Tibial artery (tissue), 4 donors: ENCODE results near the gene PIP4K2C.
A peak's percentile ranks its signal among the peaks of the same experiment; 100 is the strongest.

Experiments
- DNase-seq, 2 donors: peaks; one replicate each; pipeline ENCODE4 v3.0.0-alpha.2; 2019
- H3K27ac ChIP-seq, 2 donors: fragments of 200-600 bp; sonication (generic) in 1 of 2; 1 replicate in 1 of 2; 2 replicates in 1 of 2; pipeline ENCODE4 v1.5.1; 2018 to 2019; ENCODE audit warnings: mild to moderate bottlenecking in 1 of 2
- H3K27me3 ChIP-seq, 2 donors: fragments of 200-600 bp; sonication (generic) in 1 of 2; one replicate each; pipeline versions ENCODE4 v1.5.1 to v1.6.0; 2016 to 2019
- H3K36me3 ChIP-seq, 3 donors: fragments of 200-600 bp; sonication (generic) in 2 of 3; one replicate each; pipeline ENCODE4 v1.5.1; 2016 to 2019; ENCODE audit warnings: mild to moderate bottlenecking in 2 of 3
- H3K4me1 ChIP-seq, 4 donors: fragments of 200-600 bp; sonication (generic) in 2 of 4; 1 replicate in 3 of 4; 2 replicates in 1 of 4; pipeline ENCODE4 v1.5.1; 2016 to 2019
- H3K4me3 ChIP-seq, 2 donors: fragments of 200-600 bp; sonication (generic) in 1 of 2; 1 replicate in 1 of 2; 2 replicates in 1 of 2; pipeline ENCODE4 v1.5.1; 2018 to 2019; ENCODE audit warnings: mild to moderate bottlenecking in 2 of 2
- H3K9me3 ChIP-seq, 3 donors: fragments of 200-600 bp; sonication (generic) in 1 of 3; one replicate each; pipeline ENCODE4 v1.5.1; 2016 to 2019
- CTCF ChIP-seq, 2 experiments: fragments of 200-600 bp in 1 of 2; fragments of 450-650 bp in 1 of 2; IDR thresholded peaks; one replicate each; pipeline ENCODE4 v1.5.1; 2017 to 2019; ENCODE audit warnings: antibody characterized with exemption in 2 of 2, mild to moderate bottlenecking in 1 of 2, moderate library complexity in 1 of 2
- intact Hi-C: fragments of 100-400 bp; cut with DNase I; formaldehyde crosslinking; loops from one replicate; pipeline ENCODE4 v1.15.0; 2023; ENCODE audit warnings: low total_unique reads

The PIP4K2C gene

GRCh38 chr12:57547288-57548012, 43.5 kb upstream of the PIP4K2C start:
- intact Hi-C loops = no loop called here

GRCh38 chr12:57548013-57548315, 43.0 kb upstream of the PIP4K2C start:
- peaks cover 0 to 40% (median 28%) of the 10 kb centered on the region in 4 donors for H3K4me1 ChIP-seq
- H3K4me3 ChIP-seq = no peak overlapping the region
- no peak for TF ChIP-seq CTCF (IDR thresholded peaks at IDR 0.05)
- no peaks in the 10 kb centered on the region for H3K36me3 ChIP-seq
- intact Hi-C loops = no loop called here
- H3K27ac ChIP-seq = no peak overlapping the region
- H3K27me3 ChIP-seq = peaks cover 0 to 27% of the 10 kb centered on the region in 2 donors
- no peaks in the 10 kb centered on the region for H3K9me3 ChIP-seq
- DNase-seq = no peak

More at GRCh38 chr12:57547288-57548012, 43.5 kb upstream of the PIP4K2C start:
- Histone ChIP-seq H3K4me3 (peak overlapping the region; percentile 96 to 97), H3K9me3 (no peaks in the 10 kb centered on the region), H3K27me3 (peaks cover 0 to 27% of the 10 kb centered on the region in 2 donors), H3K36me3 (peaks cover 0 to 3% (median 0%) of the 10 kb centered on the region in 3 donors), H3K4me1 (peaks cover 0 to 40% (median 28%) of the 10 kb centered on the region in 4 donors), H3K27ac (peak overlapping the region; percentile 89 to 90)
- no peak for DNase-seq
- TF ChIP-seq CTCF (IDR thresholded peaks at IDR 0.05) = no peak

GRCh38 chr12:57548488-57548887, 42.5 kb upstream of the PIP4K2C start:
- intact Hi-C loops = no loop called here
- H3K27ac ChIP-seq = no peak overlapping the region
- H3K36me3 ChIP-seq = no peaks in the 10 kb centered on the region
- peak in 1 of 2 donors; percentile 5 for DNase-seq
- H3K9me3 ChIP-seq = no peaks in the 10 kb centered on the region
- H3K27me3 ChIP-seq = peaks cover 0 to 27% of the 10 kb centered on the region in 2 donors
- peaks cover 0 to 38% (median 28%) of the 10 kb centered on the region in 4 donors for H3K4me1 ChIP-seq
- TF ChIP-seq CTCF (IDR thresholded peaks at IDR 0.05) = no peak
- H3K4me3 ChIP-seq = no peak overlapping the region

- H3K27ac ChIP-seq = peak overlapping the region in 1 of 2 donors; percentile 11
- intact Hi-C loops = no loop called here
- no peaks in the 10 kb centered on the region for H3K9me3 ChIP-seq
- H3K4me1 ChIP-seq = peaks cover 0 to 32% (median 28%) of the 10 kb centered on the region in 4 donors
- H3K4me3 ChIP-seq = peak overlapping the region; percentile 41 to 45
- H3K27me3 ChIP-seq = peaks cover 0 to 29% of the 10 kb centered on the region in 2 donors
- DNase-seq = peak in 1 of 2 donors; percentile 49
- no peaks in the 10 kb centered on the region for H3K36me3 ChIP-seq
- TF ChIP-seq CTCF (IDR thresholded peaks at IDR 0.05) = no peak
Observed at GRCh38 chr12:57549203-57549908, 41.6 kb upstream of the PIP4K2C start.

GRCh38 chr12:57549909-57550640, 40.9 kb upstream of the PIP4K2C start, which contains the start of gene KIF5A:
KIF5A (plus strand) TSS chr12:57550044; CDS start chr12:57550272, 228 bp downstream.
- no peaks in the 10 kb centered on the region for H3K9me3 ChIP-seq
- H3K4me3 ChIP-seq = peak within 1 kb of the TSS; percentile 41 to 45
- H3K27ac ChIP-seq = peak within 1 kb of the TSS in 1 of 2 donors; percentile 11
- H3K27me3 ChIP-seq = peaks cover 0 to 29% of the 10 kb centered on the region in 2 donors
- H3K4me1 ChIP-seq = peaks cover 0 to 25% (median 22%) of the 10 kb centered on the region in 4 donors
- no peak for TF ChIP-seq CTCF (IDR thresholded peaks at IDR 0.05)
- DNase-seq = peak in 1 of 2 donors; percentile 67
- H3K36me3 ChIP-seq = no peaks in the 10 kb centered on the region
- intact Hi-C loops = no loop called here
